Nephron progenitor cell (in vitro differentiated cells): ENCODE results near the gene DMD.
"Not testable (repeated sequence)": the region's sequence is repeated elsewhere in the genome, so short reads cannot be mapped to it uniquely, and the experiment has no call there.

Source experiments
- DNase-seq: peaks from one replicate; pipeline ENCODE4 v3.0.0; 2021
- H3K27ac Mint-ChIP-seq: 2 replicates; pipeline ENCODE4 v1.8.0; 2021; ENCODE audit warnings: mild to moderate bottlenecking, moderate library complexity, mixed read lengths
- H3K27me3 Mint-ChIP-seq: 2 replicates; pipeline ENCODE4 v1.8.0; 2021; ENCODE audit warnings: mild to moderate bottlenecking, low read depth, mixed read lengths; ENCODE audit not compliant: poor library complexity
- H3K36me3 Mint-ChIP-seq: 2 replicates; pipeline ENCODE4 v1.8.0; 2021; ENCODE audit warnings: low read depth, mixed read lengths
- H3K4me1 Mint-ChIP-seq: 2 replicates; pipeline ENCODE4 v1.8.0; 2021; ENCODE audit warnings: mixed read lengths
- H3K4me3 Mint-ChIP-seq: 2 replicates; pipeline ENCODE4 v1.8.0; 2021; ENCODE audit warnings: mild to moderate bottlenecking, moderate library complexity, mixed read lengths
- H3K9me3 Mint-ChIP-seq: 2 replicates; pipeline ENCODE4 v1.8.0; 2021; ENCODE audit warnings: mild to moderate bottlenecking, moderate library complexity, mixed read lengths
- TF ChIP-seq, protein P1 (sequence below): fragments of 200-600 bp; sonication (generic); IDR thresholded peaks from 2 replicates; pipeline ENCODE4 v1.5.0; 2021; ENCODE audit warnings: antibody characterized with exemption

DMD gene

GRCh38 chrX:31480696-31481095 is 1730.7 kb downstream of the DMD start:
- no peak for DNase-seq
- Mint-ChIP-seq H3K4me3 (no peak overlapping the region), H3K9me3 (peaks cover 25% of the 10 kb centered on the region), H3K36me3 (no peaks in the 10 kb centered on the region), H3K27ac (no peak overlapping the region), H3K27me3 (peaks cover 2% of the 10 kb centered on the region), H3K4me1 (no peaks in the 10 kb centered on the region)
- TF ChIP-seq, protein P1, sequence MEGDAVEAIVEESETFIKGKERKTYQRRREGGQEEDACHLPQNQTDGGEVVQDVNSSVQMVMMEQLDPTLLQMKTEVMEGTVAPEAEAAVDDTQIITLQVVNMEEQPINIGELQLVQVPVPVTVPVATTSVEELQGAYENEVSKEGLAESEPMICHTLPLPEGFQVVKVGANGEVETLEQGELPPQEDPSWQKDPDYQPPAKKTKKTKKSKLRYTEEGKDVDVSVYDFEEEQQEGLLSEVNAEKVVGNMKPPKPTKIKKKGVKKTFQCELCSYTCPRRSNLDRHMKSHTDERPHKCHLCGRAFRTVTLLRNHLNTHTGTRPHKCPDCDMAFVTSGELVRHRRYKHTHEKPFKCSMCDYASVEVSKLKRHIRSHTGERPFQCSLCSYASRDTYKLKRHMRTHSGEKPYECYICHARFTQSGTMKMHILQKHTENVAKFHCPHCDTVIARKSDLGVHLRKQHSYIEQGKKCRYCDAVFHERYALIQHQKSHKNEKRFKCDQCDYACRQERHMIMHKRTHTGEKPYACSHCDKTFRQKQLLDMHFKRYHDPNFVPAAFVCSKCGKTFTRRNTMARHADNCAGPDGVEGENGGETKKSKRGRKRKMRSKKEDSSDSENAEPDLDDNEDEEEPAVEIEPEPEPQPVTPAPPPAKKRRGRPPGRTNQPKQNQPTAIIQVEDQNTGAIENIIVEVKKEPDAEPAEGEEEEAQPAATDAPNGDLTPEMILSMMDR: no peak

GRCh38 chrX:31471229-31471628 is 1740.1 kb downstream of the DMD start:
- H3K9me3 Mint-ChIP-seq: peaks cover 60% of the 10 kb centered on the region

DNA sequence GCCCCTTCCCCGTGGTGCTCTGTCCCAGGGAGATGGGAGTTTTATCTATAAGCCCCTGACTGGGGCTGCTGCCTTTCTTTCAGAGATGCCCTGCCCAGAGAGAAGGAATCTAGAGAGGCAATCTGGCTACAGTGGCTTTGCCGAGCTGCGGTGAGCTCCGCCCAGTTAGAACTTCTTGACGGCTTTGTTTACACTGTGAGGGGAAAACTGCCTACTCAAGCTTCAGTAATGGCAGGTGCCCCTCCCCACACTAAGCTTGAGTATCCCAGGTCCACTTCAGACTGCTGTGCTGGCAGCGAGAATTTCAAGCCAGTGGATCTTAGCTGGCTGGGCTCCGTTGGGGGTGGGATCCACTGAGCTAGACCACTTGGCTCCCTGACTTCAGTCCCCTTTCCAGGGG is 1740.6 kb downstream of the DMD start:
- not testable (repeated sequence) for H3K27me3 Mint-ChIP-seq, H3K27ac Mint-ChIP-seq, H3K36me3 Mint-ChIP-seq, H3K4me1 Mint-ChIP-seq, DNase-seq, H3K4me3 Mint-ChIP-seq
- peaks cover 64% of the 10 kb centered on the region for H3K9me3 Mint-ChIP-seq

More at GRCh38 chrX:31471229-31471628, 1740.1 kb downstream of the DMD start:
- DNase-seq: no peak
- TF ChIP-seq, protein P1: no peak
- H3K4me3 Mint-ChIP-seq: no peak overlapping the region
- H3K27me3 Mint-ChIP-seq: no peaks in the 10 kb centered on the region
- H3K4me1 Mint-ChIP-seq: no peaks in the 10 kb centered on the region
- no peak overlapping the region for H3K27ac Mint-ChIP-seq
- H3K36me3 Mint-ChIP-seq: no peaks in the 10 kb centered on the region

- Mint-ChIP-seq H3K27ac (no peak overlapping the region), H3K4me3 (no peak overlapping the region), H3K36me3 (no peaks in the 10 kb centered on the region), H3K4me1 (no peaks in the 10 kb centered on the region), H3K27me3 (peaks cover 7% of the 10 kb centered on the region), H3K9me3 (peaks cover 54% of the 10 kb centered on the region)
- DNase-seq: no peak
- TF ChIP-seq, protein P1: no peak
Measured at GRCh38 chrX:31464306-31464915, 1746.9 kb downstream of the DMD start.

DNA sequence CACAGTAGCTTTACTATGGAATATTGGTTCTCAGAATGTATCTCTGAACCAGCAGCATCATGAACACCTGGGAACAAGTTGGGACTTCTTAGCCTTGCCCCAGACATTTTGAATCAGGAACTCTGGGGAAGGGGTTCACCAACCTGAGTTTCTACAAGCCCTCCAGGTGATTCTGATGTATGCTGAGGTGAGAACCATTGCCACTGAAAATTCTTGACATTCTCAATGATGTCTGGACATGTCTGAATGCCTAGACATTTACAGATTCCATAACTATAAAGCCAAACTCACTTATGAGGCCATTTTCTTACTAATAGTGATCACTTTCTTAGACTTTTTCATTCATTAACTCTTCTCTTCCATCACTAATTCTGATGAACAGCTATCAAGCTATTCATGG is 1750.1 kb downstream of the DMD start:
- no peaks in the 10 kb centered on the region for H3K36me3 Mint-ChIP-seq
- H3K4me3 Mint-ChIP-seq: no peak overlapping the region
- H3K9me3 Mint-ChIP-seq: peaks cover 23% of the 10 kb centered on the region
- DNase-seq: no peak
- TF ChIP-seq, protein P1: no peak
- peaks cover 7% of the 10 kb centered on the region for H3K27me3 Mint-ChIP-seq
- H3K4me1 Mint-ChIP-seq: no peaks in the 10 kb centered on the region
- no peak overlapping the region for H3K27ac Mint-ChIP-seq

DNA sequence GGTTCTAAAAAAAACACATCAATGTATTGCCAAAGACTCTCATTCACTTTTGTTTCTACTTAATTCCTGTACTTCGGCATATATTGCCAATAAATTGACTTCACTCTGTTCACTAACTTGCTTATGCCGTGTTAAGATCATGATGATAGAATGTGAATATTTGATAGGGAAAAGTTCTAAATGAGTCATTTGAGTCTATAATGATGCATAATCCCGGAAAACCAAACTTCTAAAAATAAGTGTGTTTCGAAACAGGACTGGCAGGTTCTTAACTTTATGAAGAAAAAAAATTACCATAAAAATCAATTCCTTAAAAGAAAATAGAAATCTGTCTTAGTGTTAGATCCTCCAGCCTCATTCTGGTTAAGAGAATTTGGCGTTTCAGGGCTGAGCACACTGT is 1752.0 kb downstream of the DMD start:
- TF ChIP-seq, protein P1: no peak
- peaks cover 15% of the 10 kb centered on the region for H3K9me3 Mint-ChIP-seq
- no peak overlapping the region for H3K4me3 Mint-ChIP-seq
- no peaks in the 10 kb centered on the region for H3K36me3 Mint-ChIP-seq
- peaks cover 7% of the 10 kb centered on the region for H3K27me3 Mint-ChIP-seq
- no peaks in the 10 kb centered on the region for H3K4me1 Mint-ChIP-seq
- DNase-seq: no peak
- no peak overlapping the region for H3K27ac Mint-ChIP-seq
